GM19328 (cell line): ENCODE data around the gene TFEB.

Source experiments
- ATAC-seq: cut with Tn5 transposase; IDR thresholded peaks from one replicate; pipeline ENCODE4 v1.9.1; 2021; ENCODE audit warnings: mild to moderate bottlenecking, moderate library complexity; ENCODE audit not compliant: unreplicated experiment

The TFEB gene

DNA sequence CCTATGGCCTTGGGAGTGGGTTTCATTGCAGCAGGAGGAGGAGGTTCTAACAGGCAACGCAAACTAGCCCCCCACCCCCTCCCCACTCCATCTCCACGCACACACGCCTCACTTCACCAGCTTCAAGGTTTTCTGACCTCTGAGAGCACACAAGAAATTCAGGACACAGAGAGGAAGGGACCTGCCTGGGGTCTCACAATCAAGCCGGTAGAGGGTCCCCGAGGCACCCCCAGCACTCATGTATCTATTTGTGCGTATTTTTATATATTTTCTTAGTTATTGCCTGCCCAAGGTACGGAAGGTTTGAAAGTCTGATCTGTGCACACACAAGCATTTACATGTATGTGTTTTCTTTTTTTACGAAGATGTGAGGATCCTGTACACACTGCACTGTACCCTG, 80.2 kb downstream of the TFEB start:
- ATAC-seq = no peak

DNA sequence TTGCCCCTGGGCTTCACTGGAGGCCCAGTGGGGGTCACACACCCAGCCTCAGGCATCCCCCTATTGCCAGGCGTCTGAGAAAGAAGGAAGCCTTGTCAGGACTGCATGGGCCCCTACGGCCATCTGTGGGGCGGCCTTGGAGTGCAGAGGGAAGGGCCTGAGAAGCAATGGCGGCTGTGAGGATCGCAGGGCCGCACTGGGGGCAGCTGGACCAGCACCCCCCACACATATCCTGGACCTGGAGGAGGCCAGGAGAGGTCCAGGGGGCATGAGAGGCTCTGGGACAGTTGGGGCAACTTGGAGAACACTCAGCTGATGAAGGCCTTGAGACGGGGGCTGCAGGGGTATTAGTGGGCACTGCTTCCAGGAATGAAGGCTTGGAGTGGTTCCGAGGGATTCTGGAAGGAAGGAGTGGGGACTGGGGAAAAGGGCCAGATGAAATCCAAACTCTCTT, 80.7 kb downstream of the TFEB start:
- no peak for ATAC-seq

DNA sequence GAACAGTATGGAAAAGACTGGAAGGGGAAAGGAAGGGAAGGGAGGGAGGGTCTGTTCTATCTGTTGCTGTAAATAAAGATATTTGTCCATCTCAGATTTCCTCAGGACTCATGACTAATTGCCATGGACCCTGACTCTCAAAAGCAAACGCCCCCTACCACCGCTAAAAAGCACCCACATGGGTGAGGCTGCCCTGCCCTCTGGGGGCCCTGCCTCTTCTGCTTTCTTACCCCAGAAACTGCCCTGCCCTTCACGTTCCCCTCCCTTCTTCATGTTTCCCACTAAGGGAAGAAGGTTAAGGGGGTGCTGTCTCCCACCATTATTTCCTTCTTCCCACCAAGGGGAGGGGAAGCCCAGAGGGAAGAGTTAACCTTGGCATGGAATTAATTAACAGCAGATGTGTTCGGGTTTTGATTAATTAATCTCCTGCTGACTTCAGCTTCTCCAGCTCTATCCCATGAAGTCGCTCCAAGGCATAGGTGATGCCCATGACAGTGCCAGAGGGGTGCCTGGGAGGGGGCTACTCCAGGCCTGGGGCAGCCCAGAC, 81.2 kb downstream of the TFEB start:
- no peak for ATAC-seq

DNA sequence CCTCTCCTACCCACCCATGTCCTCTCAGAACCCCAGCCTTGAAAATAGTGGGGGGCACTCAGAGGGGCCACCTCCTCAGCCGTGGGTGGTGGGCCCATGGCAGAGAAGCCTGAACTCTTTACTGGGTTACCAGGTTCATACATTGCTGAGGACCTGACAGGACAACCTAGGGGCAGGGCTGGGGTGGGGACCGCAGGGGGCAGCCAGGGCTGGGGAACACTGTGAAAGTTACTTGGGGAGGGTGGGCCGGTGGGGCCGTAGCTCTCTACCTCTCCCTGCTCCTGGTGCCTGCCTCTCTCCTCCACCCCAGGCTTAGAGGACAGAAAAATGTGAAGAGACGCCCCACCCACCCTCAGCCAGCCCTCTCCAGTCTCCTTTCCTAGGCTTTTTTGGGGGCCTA, 81.7 kb downstream of the TFEB start:
- ATAC-seq = no peak

DNA sequence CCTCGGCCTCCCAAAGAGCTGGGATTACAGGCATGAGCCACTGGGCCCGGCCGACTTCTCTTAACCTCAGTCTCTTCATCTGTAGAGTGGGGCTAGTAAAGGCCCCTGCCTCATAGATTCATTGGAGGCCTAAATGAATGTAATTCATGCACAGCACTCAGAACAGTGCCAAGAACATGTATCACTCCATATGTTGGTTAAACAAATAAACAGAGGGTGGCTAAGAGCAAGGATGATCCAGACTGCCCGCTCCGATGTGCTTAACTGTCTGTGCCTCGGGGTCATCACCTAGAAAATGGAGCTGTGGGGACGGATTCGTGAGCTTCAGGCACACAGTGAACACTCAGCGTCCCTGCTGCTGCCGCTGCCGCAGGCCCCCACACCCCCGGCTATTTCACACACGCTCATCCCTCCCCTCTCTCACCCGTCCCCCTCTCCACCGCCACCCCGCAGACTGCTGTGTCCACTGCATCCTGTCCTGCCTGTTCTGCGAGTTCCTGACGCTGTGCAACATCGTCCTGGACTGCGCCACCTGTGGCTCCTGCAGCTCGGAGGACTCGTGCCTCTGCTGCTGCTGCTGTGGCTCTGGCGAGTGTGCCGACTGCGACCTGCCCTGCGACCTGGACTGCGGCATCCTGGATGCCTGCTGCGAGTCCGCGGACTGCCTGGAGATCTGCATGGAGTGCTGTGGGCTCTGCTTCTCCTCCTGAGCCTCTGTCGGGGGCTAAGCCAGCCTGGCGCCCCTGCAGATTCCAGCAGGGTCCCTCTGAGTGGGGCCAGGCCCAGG, 82.3 kb downstream of the TFEB start:
- no peak for ATAC-seq

DNA sequence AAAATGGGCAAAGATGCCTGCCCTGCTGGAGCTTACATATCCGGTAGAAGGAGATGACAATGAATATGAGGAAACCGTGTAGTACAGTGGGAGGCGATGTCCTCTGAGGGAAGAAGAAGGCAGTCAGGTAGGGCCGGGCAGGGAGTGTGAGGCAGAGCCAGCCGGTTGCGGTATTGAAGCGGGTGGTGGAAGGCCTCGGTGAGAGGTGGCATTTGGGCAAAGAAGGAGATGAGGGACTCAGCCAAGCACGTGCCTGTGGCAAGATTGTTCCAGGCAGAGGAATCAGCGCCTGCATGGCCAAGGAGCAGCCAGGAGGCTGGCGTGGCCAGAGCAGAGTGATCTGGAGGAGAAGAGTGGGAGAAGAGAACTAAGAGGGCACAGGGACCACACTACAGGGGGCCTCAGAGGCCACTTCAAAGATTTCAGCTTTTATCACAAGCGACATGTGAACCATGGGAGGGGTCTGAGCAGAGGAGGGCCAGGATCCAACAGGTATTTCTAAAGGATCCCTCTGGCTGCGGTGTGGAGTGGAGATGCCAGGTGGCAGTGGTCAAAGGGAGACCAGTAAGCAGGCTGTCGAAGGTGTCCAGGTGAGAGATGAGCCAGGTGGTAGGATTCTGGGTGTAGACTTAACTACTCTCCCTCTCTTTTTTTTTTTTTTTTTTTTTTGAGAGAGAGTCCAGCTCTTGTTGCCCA, 83.3 kb downstream of the TFEB start:
- no peak for ATAC-seq

DNA sequence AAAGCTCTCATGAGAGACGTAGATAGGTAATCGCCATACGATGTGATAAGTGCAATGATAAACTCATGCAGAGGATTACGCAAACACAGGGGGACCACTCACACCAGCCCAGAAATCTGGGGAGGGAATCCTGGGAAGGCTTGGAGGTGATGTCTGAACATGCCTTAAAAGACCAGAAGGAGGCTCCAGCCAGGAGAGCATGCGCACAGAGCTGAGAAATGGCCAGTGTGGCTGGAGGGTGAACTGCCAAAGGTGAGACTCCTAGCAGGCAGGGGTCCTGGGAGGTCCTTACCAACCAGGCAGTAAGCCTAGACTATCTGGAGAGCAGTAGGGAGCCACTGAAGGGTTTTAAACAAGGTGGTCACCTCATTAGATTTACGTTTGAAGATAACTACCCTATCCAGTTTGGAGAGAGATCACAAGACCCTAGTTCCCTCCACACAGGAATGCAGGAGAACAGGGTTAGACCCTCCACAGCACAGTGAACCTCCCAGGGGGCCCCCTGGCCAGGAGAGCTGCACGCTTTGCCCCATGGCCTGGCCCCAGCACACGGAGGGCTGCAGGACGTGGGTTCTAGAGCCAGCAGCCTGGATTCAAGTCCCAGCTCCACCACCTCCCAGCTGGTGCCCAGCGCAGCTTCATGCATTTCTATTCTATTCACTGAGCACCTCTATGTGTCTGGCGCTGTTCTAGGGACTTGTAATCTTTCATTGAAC, 84.0 kb downstream of the TFEB start:
- ATAC-seq = no peak

DNA sequence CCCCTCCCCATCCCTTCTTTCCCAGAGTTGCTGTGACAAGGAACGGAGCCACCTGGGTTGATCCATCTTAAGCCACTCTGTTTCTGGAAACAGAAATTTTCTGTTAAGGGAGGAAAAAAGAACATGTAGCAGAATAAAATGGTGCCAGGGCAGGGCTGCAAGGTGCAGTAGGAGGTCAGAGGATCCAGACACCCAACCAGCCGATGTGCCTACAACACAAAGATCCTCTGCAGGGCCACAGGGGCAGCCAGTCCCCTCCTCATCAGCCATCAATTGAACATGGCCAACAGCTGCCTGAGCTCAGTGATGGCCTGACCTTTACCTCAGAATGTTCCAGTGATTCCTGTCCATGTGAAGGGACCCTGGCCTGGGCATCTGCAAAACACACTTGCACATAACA, 85.3 kb downstream of the TFEB start:
- no peak for ATAC-seq

DNA sequence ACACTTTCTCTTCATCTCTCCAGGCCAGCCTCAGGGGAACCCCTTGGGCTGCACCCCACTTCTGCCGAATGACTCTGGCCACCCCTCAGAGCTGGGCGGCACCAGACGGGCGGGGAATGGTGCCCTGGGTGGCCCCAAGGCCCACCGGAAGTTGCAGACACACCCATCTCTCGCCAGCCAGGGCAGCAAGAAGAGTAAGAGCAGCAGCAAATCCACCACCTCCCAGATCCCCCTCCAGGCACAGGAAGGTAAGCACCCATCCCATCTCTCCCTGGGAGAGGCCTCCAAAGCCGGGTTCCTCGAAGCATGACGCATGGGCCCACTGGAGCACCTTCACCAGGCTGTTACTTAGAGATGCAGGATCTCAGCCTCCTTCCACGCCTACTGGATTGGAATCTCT, 85.8 kb downstream of the TFEB start:
- ATAC-seq = no peak

DNA sequence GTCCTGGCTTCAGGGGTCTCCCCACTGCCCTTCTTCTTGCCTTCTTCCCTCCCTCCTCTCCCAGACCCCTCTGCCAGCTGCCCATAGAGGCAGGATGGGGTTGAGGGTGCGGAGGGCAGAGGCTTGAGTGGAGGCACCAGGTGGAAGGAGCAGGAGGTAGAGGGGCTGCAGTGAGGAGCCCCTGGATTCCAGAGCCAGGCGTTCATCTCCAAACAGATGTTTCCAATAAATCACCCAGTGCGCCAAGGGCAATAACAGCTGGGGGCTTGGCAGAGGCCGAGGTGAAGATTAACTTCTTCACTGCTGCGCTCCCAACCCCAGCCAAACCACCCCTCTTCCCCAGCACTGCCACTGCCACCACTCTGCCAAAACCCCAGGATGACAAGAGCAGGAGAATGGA, 86.5 kb downstream of the TFEB start:
- no peak for ATAC-seq

DNA sequence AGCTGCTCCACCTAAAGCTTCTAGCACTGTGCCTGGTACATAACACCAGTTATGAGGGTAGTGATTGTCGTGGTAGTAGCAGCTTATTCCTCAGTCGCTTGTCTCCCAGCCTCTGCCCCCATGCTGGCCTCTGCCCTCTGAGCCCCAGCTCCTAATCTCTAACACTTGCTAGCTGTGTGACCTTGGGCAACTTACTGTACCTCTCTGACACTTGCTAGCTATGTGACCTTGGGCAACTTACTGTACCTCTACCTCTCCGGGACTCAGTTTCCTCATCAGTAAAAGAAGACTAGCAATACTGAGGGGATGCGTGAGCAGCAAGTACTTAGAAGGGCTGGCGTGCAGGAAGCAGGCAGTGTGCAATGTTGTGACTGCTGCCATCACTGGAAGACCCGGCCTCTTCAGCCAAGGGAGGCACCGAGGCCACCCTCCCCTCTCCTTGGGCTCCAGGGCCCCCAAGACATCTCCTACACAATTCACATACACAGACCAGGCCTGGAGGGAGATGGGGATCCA, 87.3 kb downstream of the TFEB start:
- ATAC-seq = no peak

DNA sequence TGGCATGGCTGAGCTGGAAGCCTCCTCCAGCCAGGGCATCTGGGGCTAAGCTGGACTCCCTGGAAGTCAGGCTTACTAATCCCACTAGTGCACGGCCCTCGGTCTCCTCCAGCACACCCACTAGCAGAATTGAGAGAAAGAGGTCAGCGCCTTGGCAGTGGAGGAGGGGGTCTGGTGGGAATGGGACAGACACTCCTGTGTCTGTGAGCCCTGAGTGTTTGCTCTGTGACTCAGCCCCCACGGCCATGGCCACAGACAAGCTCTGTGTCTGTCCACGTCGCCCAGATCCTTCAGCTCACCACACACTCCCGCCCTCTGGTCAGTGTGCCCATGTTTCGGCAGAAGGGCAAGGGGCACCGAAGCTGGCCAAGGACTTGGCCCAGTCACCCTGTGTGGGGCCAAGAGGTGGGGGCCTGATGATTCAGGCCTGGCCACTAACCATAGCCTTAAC, 88.3 kb downstream of the TFEB start:
- ATAC-seq = no peak

DNA sequence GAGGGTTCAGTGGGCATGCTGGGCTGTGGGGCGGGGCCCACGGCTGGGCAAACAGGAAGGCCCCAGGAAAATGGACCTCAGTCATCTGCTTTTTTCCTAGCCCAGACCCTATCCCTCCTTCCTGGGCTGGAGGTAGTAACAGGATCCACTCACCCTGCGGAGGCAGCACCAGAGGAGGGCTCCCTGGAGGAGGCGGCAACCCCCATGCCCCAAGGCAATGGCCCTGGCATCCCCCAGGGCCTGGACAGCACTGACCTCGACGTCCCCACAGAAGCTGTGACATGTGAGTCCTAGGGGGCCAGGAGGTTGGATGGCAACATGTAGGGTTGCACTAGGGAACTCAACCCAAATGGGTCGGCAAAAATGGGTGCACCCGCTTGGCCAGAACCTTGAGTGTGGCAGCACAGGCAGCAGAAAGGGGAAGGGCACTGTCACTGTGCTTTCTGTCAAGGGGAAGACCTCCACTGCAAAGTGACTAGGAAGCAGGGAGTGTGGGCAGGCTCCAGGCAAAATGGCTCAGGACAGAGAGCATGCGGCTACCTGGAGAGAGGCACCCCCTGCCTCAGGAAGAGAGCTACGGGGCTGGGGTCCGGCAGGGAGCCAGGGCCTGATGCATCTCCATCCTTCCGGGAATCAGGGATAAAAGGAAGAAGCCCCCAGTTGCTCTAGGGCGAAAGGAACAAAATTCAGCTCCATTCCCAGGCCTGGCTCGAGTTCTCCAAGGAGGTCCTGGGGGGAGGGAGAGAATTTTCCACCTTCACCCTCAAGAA, 89.2 kb downstream of the TFEB start:
- no peak for ATAC-seq

DNA sequence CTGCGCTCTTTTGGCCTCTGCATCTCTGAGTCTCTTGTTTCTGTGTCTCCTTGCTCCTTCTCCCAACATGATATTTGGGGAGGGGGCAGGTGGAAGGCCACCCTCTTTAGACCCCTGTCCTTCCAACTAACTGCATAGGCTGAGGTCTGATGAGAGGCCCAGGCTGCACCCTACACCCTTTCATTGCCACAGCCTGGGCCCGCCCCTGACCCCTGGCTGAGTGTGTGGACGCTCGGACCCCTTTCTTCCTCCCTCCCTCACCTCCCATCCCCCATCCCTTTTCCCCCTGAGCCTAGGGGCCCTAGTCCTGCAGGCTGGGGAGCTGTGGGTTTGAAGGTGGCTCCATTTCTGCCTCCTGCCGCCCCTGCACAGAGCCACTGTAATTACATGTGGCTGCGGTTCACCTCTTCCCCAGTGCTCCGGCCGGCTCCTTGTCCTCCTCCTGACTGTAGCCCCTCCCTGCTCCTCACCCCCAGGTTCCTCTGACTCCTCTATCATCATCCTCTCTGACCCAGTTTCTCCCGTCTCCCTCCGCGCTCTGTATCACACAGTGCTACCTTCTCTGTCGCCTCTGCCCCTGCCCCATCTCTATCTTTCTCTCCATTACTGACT, 90.3 kb downstream of the TFEB start:
- no peak for ATAC-seq

DNA sequence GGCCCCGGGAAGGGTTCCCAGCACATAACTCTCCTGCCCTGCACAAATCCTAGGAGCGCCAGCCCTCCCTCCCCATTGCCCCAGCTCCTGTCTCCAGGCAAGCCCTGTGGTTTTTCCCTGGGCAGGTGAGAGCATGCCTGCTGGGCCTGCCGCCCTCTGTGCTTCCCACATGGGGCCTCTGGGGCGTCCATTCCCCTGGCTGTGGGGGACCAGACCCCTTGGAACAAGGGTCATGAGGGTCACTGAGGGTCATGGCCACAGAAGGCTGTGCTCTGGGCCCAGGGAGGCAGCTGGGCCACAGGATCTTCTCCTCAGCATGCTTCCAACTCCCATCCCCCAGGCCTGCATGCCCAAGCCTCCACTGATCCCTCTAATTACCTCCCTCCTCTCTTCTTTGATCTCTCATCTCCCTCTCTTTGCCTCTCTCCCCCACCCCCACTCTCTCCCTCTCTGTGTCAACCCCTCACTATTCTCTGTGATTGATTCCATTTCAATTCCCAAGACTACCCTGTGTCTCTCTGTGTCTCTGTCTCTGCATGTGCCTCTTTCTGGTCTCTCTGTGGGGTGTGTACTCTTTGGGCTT, 91.0 kb downstream of the TFEB start:
- ATAC-seq = no peak

DNA sequence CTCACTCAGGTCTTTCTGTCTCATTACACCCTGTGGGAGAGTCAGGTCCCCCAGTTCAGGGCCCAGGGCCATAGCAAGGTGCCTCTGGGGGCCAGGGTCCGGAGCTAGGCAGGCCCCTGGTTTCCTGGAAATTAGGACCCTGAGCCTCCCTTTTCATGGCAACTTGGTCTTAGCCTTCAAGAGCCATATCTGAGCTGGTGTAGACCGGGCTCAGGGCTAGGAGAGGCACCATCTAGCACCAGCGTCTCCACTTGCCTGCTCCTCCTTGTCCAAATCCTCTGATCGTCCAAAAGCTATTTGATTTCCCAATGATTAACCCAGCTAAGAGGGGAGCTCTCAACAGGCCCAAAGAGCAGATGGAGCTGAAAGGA, 91.5 kb downstream of the TFEB start:
- no peak for ATAC-seq

DNA sequence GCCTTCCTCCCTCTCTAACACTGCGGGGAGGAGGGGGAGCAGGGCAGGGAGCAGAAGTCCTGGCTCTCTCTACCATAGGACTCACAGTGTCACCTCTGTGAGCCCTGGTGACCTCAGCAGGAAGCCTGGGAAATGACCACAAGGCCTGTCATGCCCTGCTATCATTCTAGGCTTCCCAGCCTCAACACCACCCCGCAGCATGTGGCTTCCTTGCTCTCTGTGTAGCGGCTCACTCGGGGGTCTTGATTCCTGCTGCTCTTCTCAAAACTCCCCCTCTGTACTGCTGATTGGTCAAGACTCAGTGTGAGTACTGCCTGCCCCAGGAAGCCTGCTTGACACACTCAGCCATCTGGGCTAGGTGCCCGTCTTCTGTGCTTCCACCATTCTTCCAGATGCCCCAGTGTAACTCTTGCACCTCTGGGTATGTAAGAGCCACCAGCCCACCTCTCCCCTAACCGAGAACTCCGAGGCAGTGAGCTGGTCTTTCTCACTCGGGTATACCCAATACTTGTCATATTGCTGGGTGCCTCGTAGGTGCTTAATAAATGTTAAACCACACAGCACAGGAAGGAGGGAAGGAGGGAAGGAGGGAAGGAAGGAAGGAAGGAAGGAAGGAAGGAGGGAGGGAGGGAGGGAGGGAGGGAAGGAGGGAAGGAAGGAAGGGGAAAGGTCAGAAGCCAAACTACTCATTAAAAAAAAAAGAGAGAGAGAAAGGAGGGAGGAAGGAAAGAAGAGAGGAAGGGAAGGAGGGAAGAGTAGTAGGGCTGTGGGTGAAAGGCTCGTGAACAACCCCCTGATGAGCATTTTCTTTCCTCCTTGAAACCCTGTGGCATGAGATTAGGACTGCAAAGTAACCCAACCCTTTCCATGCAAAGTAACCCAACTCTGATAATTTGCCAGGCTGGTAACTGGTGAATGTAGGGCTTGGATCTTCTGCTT, 92.2 kb downstream of the TFEB start:
- no peak for ATAC-seq

DNA sequence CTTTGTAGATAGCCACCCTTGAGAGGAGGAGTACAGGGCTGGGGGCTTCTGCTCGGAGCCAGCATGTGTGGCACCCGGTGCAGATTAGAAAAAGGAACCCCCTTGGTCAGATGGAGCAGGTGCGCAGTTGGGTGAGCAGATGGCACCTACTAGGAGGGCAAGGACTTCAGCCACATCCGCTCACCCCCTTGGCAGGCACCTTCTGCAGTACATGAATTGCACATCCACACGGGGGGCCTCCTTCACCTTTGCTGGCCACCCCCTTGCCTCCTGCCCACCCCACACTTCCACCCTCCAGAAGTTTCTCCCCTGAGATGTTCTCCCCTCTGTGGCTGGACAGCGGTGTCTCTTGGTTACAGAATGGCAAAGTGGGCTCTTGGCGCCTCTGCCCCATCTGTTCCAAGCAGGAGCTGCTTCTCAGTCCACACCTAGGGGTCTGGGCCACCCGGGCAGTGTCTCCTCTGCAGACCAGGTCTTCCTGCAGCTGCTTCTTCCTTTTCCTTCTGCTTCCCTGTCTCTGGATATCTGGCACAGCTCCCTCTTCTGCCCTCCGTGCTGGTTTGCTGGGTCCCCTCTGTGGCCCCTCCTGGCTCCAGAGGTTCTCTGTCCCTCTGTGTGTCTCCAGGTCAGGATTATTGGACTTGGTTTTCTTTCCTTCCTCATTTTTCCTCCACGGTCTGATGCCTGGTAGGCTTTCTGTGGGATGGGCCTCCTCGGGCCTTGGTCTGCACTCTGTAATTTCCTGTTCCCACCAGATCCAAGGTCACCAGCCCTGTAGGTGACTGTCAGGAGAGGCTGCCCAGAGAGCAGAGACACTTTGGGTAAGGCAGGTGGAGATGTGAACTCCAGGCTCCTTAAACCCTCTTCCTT, 93.1 kb downstream of the TFEB start:
- no peak for ATAC-seq
